ENCODE data around the gene NOTCH1. TPM values are rescaled to one million over a fixed set of nuclear protein-coding genes. Genes with fewer than 3 reads are reported as not detected.

NOTCH1 gene
- total RNA-seq, 3 donors from 2014 or later, result 12.6 to 33.8 (median 21.1) TPM

GRCh38 chr9:136550439-136551289 lies 4.8 kb upstream of the NOTCH1 start:
- Histone ChIP-seq H3K27ac (peak overlapping the region; percentile 71 to 81), H3K4me1 (peaks cover 29 to 44% of the 10 kb centered on the region in 2 donors), H3K9me3 (no peaks in the 10 kb centered on the region), H3K27me3 (no peaks in the 10 kb centered on the region), H3K4me3 (peak overlapping the region in 1 of 3 donors; percentile 46), H3K36me3 (no peaks in the 10 kb centered on the region)
- intact Hi-C loops (cut with DNase I; ENCODE audit: low total_unique reads), result no loop called here
- DNase-seq (ENCODE audit: low spot score in 2 of 2), result no peak
- TF ChIP-seq POLR2AphosphoS5 (IDR thresholded peaks at IDR 0.05) (no peak), CTCF (IDR thresholded peaks at IDR 0.05) (no peak), POLR2A (IDR thresholded peaks at IDR 0.05) (no peak)

- TF ChIP-seq CTCF (IDR thresholded peaks at IDR 0.05), result no peak
- no peak for TF ChIP-seq POLR2AphosphoS5 (IDR thresholded peaks at IDR 0.05)
- TF ChIP-seq POLR2A (IDR thresholded peaks at IDR 0.05), result no peak
- Histone ChIP-seq H3K4me3 (no peak overlapping the region), H3K27me3 (no peaks in the 10 kb centered on the region), H3K4me1 (peaks cover 28 to 44% of the 10 kb centered on the region in 2 donors), H3K27ac (peak overlapping the region; percentile 52 to 81), H3K9me3 (no peaks in the 10 kb centered on the region), H3K36me3 (no peaks in the 10 kb centered on the region)
- intact Hi-C loops (cut with DNase I; ENCODE audit: low total_unique reads), result no loop called here
- peak in 1 of 2 donors; percentile 70 for DNase-seq (ENCODE audit: low spot score in 2 of 2)
These were observed 3.4 kb upstream of the NOTCH1 start for GRCh38 chr9:136549010-136549980.

GRCh38 chr9:136547508-136548215 lies 1.8 kb upstream of the NOTCH1 start:
- Histone ChIP-seq H3K27me3 (no peaks in the 10 kb centered on the region), H3K27ac (peak overlapping the region; percentile 93 to 99), H3K4me3 (no peak overlapping the region), H3K4me1 (peaks cover 24 to 38% of the 10 kb centered on the region in 2 donors), H3K9me3 (no peaks in the 10 kb centered on the region), H3K36me3 (no peaks in the 10 kb centered on the region)
- intact Hi-C loops (cut with DNase I; ENCODE audit: low total_unique reads), result no loop called here
- TF ChIP-seq POLR2AphosphoS5 (IDR thresholded peaks at IDR 0.05), result no peak
- no peak for TF ChIP-seq CTCF (IDR thresholded peaks at IDR 0.05)
- no peak for TF ChIP-seq POLR2A (IDR thresholded peaks at IDR 0.05)
- no peak for DNase-seq (ENCODE audit: low spot score in 2 of 2)

GRCh38 chr9:136546697-136547501 lies 1.1 kb upstream of the NOTCH1 start:
- Histone ChIP-seq H3K27ac (peak overlapping the region; percentile 93 to 99), H3K9me3 (no peaks in the 10 kb centered on the region), H3K36me3 (no peaks in the 10 kb centered on the region), H3K4me1 (peaks cover 20 to 30% of the 10 kb centered on the region in 2 donors), H3K27me3 (no peaks in the 10 kb centered on the region), H3K4me3 (peak overlapping the region; percentile 80 to 83 (median 82))
- TF ChIP-seq POLR2AphosphoS5 (IDR thresholded peaks at IDR 0.05) (peak in 2 of 3 donors; percentile 10 to 49), CTCF (IDR thresholded peaks at IDR 0.05) (no peak), POLR2A (IDR thresholded peaks at IDR 0.05) (no peak)
- peak in 1 of 2 donors; percentile 63 for DNase-seq (ENCODE audit: low spot score in 2 of 2)
- intact Hi-C loops (cut with DNase I; ENCODE audit: low total_unique reads), result loop anchor here (1.0 kb wide), 1 partner anchor 33 kb away; no protein-coding TSS in a partner anchor
